Breast epithelium (tissue), 3 donors: ENCODE measurements around the gene RARG.
"Not testable (repeated sequence)": the region's sequence is repeated elsewhere in the genome, so short reads cannot be mapped to it uniquely, and the experiment has no call there.

ENCODE experiments used
- CTCF ChIP-seq, 3 donors: fragments of 450-650 bp; IDR thresholded peaks; one replicate each; pipeline ENCODE4 v1.5.1; 2016 to 2017; ENCODE audit warnings: antibody characterized with exemption in 3 of 3, mild to moderate bottlenecking in 3 of 3, moderate library complexity in 3 of 3
- POLR2A ChIP-seq: fragments of 450-650 bp; IDR thresholded peaks from one replicate; pipeline ENCODE4 v1.6.1; 2016; ENCODE audit warnings: antibody characterized with exemption, mild to moderate bottlenecking, moderate library complexity

- not testable (repeated sequence) for TF ChIP-seq CTCF (IDR thresholded peaks at IDR 0.05); POLR2A
Observed at GRCh38 chr12:53163008-53163407, 69.0 kb downstream of the RARG start.
